PC-9 (cell line): Measurements from ENCODE around the gene ERI2. TPM values are rescaled to one million over a fixed set of nuclear protein-coding genes. Genes with fewer than 3 reads are reported as not detected.
A peak's percentile ranks its signal among the peaks of the same experiment; 100 is the strongest.

Experiments
- BruUV-seq: library from RNA; stranded (reverse); fragments of 400-500 nt; replicated peaks from 2 replicates; lab custom pipeline; 2021; lab: Mats Ljungman, UMichigan
- CTCF ChIA-PET: fragments of 300-600 bp; sonication (Branson Sonifier 250); formaldehyde crosslinking; loops from one replicate; lab custom pipeline; 2022; ENCODE audit warnings: antibody characterized with exemption; lab: Charles Lee
- POLR2A ChIA-PET: fragments of 300-600 bp; sonication (Branson Sonifier 250); formaldehyde crosslinking; loops from one replicate; lab custom pipeline; 2022; ENCODE audit warnings: antibody characterized with exemption; ENCODE audit not compliant: unreplicated experiment; lab: Charles Lee
- DNase-seq, 2 experiments: peaks; one replicate each; pipeline versions ENCODE4 v3.0.0 to v3.0.0-alpha.2; 2015 to 2022; ENCODE audit warnings: mixed read lengths in 1 of 2
- H2AFZ ChIP-seq: fragments of 200-600 bp; sonication (generic); 2 replicates; pipeline ENCODE4 v1.8.1; 2017; ENCODE audit warnings: antibody characterized with exemption
- H3F3A ChIP-seq: fragments of 200-600 bp; sonication (generic); 2 replicates; pipeline ENCODE4 v1.8.1; 2017; ENCODE audit warnings: antibody characterized with exemption, mild to moderate bottlenecking, low read depth; ENCODE audit not compliant: insufficient read depth
- H3K27ac ChIP-seq: fragments of 200-600 bp; sonication (generic); 2 replicates; pipeline ENCODE4 v1.6.1; 2016; ENCODE audit warnings: mixed run types
- H3K27me3 ChIP-seq: fragments of 200-600 bp; sonication (generic); 2 replicates; pipeline ENCODE4 v1.6.1; 2016; ENCODE audit warnings: low read depth, mixed run types; ENCODE audit not compliant: insufficient read depth
- H3K36me3 ChIP-seq: fragments of 200-600 bp; sonication (generic); 2 replicates; pipeline ENCODE4 v1.6.1; 2016; ENCODE audit warnings: low read depth, mixed run types
- H3K4me1 ChIP-seq: fragments of 200-600 bp; sonication (generic); replicated peaks from 2 replicates; pipeline ENCODE4 v1.6.1; 2016; ENCODE audit warnings: mixed run types; ENCODE audit not compliant: insufficient read depth
- H3K4me2 ChIP-seq: fragments of 200-600 bp; sonication (generic); 2 replicates; pipeline ENCODE4 v1.6.1; 2017; ENCODE audit warnings: mixed run types
- H3K4me3 ChIP-seq: fragments of 200-600 bp; sonication (generic); 2 replicates; pipeline ENCODE4 v1.6.1; 2016; ENCODE audit warnings: mixed run types
- H3K79me2 ChIP-seq: fragments of 200-600 bp; sonication (generic); 2 replicates; pipeline ENCODE4 v1.6.1; 2017; ENCODE audit warnings: low read depth, mixed run types
- H3K9me2 ChIP-seq: fragments of 200-600 bp; sonication (generic); 2 replicates; pipeline ENCODE4 v1.8.1; 2017; ENCODE audit warnings: mild to moderate bottlenecking; ENCODE audit not compliant: insufficient read depth
- H3K9me3 ChIP-seq: fragments of 200-600 bp; sonication (generic); 2 replicates; pipeline ENCODE4 v1.8.1; 2016; ENCODE audit warnings: low read depth; ENCODE audit not compliant: insufficient read depth
- H4K20me1 ChIP-seq: fragments of 200-600 bp; sonication (generic); 2 replicates; pipeline ENCODE4 v1.8.1; 2017; ENCODE audit not compliant: insufficient read depth
- CTCF ChIP-seq: fragments of 200-600 bp; sonication (generic); conservative IDR thresholded peaks from 2 replicates; pipeline ENCODE4 v1.6.1; 2017; ENCODE audit warnings: mixed run types, antibody characterized with exemption, mild to moderate bottlenecking, moderate library complexity
- EZH2 ChIP-seq: fragments of 200-600 bp; sonication (generic); IDR thresholded peaks from 2 replicates; pipeline ENCODE4 v1.8.0; 2017; ENCODE audit warnings: antibody characterized with exemption, low read depth
- intact Hi-C: fragments of 100-400 bp; cut with micrococcal nuclease; formaldehyde crosslinking; loops from one replicate; pipeline ENCODE4 v1.10.0; 2022; ENCODE audit not compliant: unreplicated experiment
- total RNA-seq: library from RNA; stranded (reverse); gene quantifications from 2 replicates; pipeline ENCODE4 v1.2.3, GENCODE V29; 2021

ERI2 gene
- total RNA-seq, 1 experiment from 2014 or later, result 29.5 TPM

DNA sequence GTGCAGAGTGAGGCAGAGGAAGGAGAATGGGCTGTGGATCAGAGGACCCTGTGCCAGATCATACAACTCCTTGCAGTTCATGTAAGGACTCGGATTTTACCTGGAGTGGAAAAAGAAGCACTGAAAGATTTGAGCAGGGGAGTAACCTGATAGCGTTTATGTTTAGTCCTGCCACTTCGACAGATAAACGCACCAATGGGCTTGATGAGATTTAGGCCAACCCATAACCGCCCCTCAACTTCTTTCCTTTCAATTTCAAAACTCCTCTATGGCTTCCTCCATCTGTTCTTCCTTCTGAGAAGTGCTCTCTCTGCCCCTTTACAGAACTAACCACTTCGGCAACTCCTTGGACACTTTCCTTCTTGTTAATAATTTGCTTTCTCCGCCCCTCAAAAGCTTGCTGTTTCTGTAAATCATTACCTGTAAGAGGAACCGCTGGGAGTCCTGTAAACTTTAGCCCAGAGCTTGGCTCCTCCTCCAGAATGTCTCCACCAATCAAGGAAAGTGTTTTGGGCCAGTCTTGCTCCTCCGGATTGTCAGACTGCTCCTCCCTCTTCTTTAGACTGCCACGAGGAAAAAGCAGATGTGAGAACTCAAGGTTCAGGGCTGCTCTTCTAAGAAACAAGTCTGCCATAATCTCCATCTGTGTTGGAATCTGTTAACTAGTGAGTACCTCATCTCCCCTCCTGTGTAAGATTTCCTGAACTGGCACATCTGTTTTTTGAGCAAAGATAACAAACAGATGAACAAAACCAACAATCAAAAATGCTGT, 42.6 kb downstream of the ERI2 start, which contains the start of gene ACSM3:
ACSM3 (plus strand) TSS at position 554 of the 772 bp plus-strand sequence. CDS start 6,021 bp downstream, outside the sequence.
- ChIA-PET POLR2A (no interaction called here), CTCF (interaction anchor here (0.6 kb wide), 1 partner anchor 856 kb away, joined by 6 read pairs; no protein-coding TSS in a partner anchor)
- Histone ChIP-seq H3K36me3 (no peaks in the 10 kb centered on the region), H3K4me1 (peaks cover 4% of the 10 kb centered on the region; the same call in 1 of the 2 replicates), H3K79me2 (no peaks in the 10 kb centered on the region), H3F3A (no peaks in the 10 kb centered on the region), H3K27ac (no peak within 1 kb of the TSS), H4K20me1 (no peaks in the 10 kb centered on the region), H3K4me3 (peak within 1 kb of the TSS; percentile 52; the same call in 1 of the 2 replicates), H3K4me2 (peak within 1 kb of the TSS; percentile 65), H3K9me3 (peaks cover 10% of the 10 kb centered on the region; the same call in 1 of the 2 replicates), H3K27me3 (peaks cover 37% of the 10 kb centered on the region), H2AFZ (peak within 1 kb of the TSS; percentile 82), H3K9me2 (no peaks in the 10 kb centered on the region)
- no TSS peak for BruUV-seq
- intact Hi-C loops, result no loop called here
- peak; percentile 60 to 61 for DNase-seq
- TF ChIP-seq EZH2 (no peak), CTCF (no peak)

GRCh38 chr16:20762404-20763123, 43.7 kb downstream of the ERI2 start:
- no peak for DNase-seq
- ChIA-PET POLR2A (no interaction called here), CTCF (interaction anchor here (0.6 kb wide), 1 partner anchor 463 kb away, joined by 3 read pairs; no protein-coding TSS in a partner anchor)
- BruUV-seq, result no TSS peak
- H3K27ac ChIP-seq, result no peak overlapping the region
- no peak overlapping the region for H3K4me2 ChIP-seq
- TF ChIP-seq CTCF (no peak), EZH2 (no peak)
- H2AFZ ChIP-seq, result no peak overlapping the region
- H3K4me3 ChIP-seq, result no peak overlapping the region
- peaks cover 10% of the 10 kb centered on the region; the same call in 1 of the 2 replicates for H3K9me3 ChIP-seq
- no peaks in the 10 kb centered on the region for H3K9me2 ChIP-seq
- H3K27me3 ChIP-seq, result peaks cover 37% of the 10 kb centered on the region
- H3K79me2 ChIP-seq, result no peaks in the 10 kb centered on the region
- H3F3A ChIP-seq, result no peaks in the 10 kb centered on the region
- H3K36me3 ChIP-seq, result no peaks in the 10 kb centered on the region
- H4K20me1 ChIP-seq, result no peaks in the 10 kb centered on the region
- intact Hi-C loops, result no loop called here
- peaks cover 4% of the 10 kb centered on the region; the same call in 1 of the 2 replicates for H3K4me1 ChIP-seq

- intact Hi-C loops, result no loop called here
- Histone ChIP-seq H3K27ac (no peak overlapping the region), H3K9me2 (no peaks in the 10 kb centered on the region), H3K36me3 (no peaks in the 10 kb centered on the region), H3K27me3 (peaks cover 37% of the 10 kb centered on the region), H3F3A (no peaks in the 10 kb centered on the region), H4K20me1 (no peaks in the 10 kb centered on the region), H3K9me3 (peaks cover 10% of the 10 kb centered on the region; the same call in 1 of the 2 replicates), H3K4me2 (no peak overlapping the region), H3K79me2 (no peaks in the 10 kb centered on the region), H3K4me1 (peaks cover 4% of the 10 kb centered on the region; the same call in 1 of the 2 replicates), H2AFZ (no peak overlapping the region), H3K4me3 (no peak overlapping the region)
- DNase-seq, result no peak
- ChIA-PET CTCF (no interaction called here), POLR2A (no interaction called here)
- TF ChIP-seq EZH2 (no peak), CTCF (no peak)
- BruUV-seq, result no TSS peak
Measured at GRCh38 chr16:20761175-20761574, 45.1 kb downstream of the ERI2 start.
